Effector memory CD8-positive, alpha-beta T cell (primary cell): ENCODE data around the gene SPANXB1.
"Not testable (repeated sequence)": the region's sequence is repeated elsewhere in the genome, so short reads cannot be mapped to it uniquely, and the experiment has no call there.

ENCODE experiments used
- ATAC-seq: fragments of 150-1000 bp; cut with Tn5 transposase; replicated peaks from 2 replicates; pipeline ENCODE4 v1.10.0; 2021; ENCODE audit warnings: mild to moderate bottlenecking, moderate library complexity
- DNase-seq, 3 experiments: peaks; one replicate each; pipeline ENCODE4 v3.0.0; 2021
- H3K27ac Mint-ChIP-seq, 2 donors: one replicate each; pipeline ENCODE4 v1.8.0; 2022; ENCODE audit warnings: mild to moderate bottlenecking in 2 of 2, mixed read lengths in 2 of 2, moderate library complexity in 2 of 2
- H3K27me3 Mint-ChIP-seq, 2 donors: one replicate each; pipeline ENCODE4 v1.8.0; 2022; ENCODE audit warnings: mixed read lengths in 2 of 2
- H3K36me3 Mint-ChIP-seq: one replicate; pipeline ENCODE4 v1.8.0; 2022; ENCODE audit warnings: mild to moderate bottlenecking, moderate library complexity, mixed read lengths; ENCODE audit not compliant: insufficient read depth
- H3K4me1 Mint-ChIP-seq, 2 donors: one replicate each; pipeline ENCODE4 v1.8.0; 2022; ENCODE audit warnings: low read depth in 2 of 2, mixed read lengths in 2 of 2
- H3K4me3 Mint-ChIP-seq, 2 donors: one replicate each; pipeline ENCODE4 v1.8.0; 2022; ENCODE audit warnings: mild to moderate bottlenecking in 2 of 2, mixed read lengths in 2 of 2, moderate library complexity in 2 of 2
- H3K9me3 Mint-ChIP-seq, 2 donors: one replicate each; pipeline ENCODE4 v1.8.0; 2022; ENCODE audit warnings: mixed read lengths in 2 of 2
- total RNA-seq, 9 experiments: gene quantifications; one replicate each; lab custom pipeline; 2026; lab: John Stamatoyannopoulos, UW

The SPANXB1 gene, protein sequence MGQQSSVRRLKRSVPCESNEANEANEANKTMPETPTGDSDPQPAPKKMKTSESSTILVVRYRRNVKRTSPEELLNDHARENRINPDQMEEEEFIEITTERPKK
- total RNA-seq = 0 reads per million in 9 experiments

DNA sequence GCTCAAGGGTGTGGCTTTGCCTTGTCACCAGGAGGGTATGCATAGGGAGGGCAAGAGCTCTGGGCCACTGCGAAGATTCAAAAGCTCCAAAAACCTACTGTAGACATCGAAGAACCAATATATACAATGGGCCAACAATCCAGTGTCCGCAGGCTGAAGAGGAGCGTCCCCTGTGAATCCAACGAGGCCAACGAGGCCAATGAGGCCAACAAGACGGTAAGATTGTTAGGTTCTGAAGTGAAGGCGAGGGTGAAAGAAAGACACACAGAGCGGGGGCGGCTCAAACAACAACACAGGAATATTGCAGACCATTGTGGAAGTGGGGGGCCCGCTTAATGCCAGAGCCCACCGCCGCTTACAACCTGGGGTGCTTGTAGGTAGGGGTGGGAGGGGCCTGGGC is at the start of gene SPANXB1:
Gene SPANXB1 (plus strand): TSS at position 27 of the 400 bp plus-strand sequence. CDS start 100 bp downstream, at position 127.
- ATAC-seq, DNase-seq, H3K4me3 Mint-ChIP-seq, H3K4me1 Mint-ChIP-seq, H3K27ac Mint-ChIP-seq, H3K27me3 Mint-ChIP-seq, H3K36me3 Mint-ChIP-seq: not testable (repeated sequence)
- peaks cover 3 to 16% of the 10 kb centered on the region in 2 donors for H3K9me3 Mint-ChIP-seq

DNA sequence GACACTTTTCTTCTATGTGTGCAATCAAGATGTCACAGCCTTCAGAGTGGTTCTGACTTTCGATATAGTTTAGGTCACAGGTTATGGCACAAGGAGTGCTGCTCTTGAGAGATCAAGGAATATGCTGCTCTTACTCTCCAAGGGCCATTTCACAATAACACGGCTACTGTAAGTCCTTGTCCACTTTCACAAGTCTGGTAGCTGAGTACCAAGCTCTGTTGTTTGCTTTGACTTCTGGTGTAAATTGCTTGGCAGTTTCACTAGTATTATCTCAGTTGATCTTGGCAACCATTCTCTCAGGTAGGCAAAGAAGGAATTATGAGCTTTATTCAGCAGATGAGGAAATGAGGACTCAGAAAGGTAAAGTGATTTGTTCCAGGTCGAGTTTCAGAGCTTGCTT is 35.4 kb upstream of the SPANXB1 start:
- no peak overlapping the region for H3K4me3 Mint-ChIP-seq
- H3K36me3 Mint-ChIP-seq = no peaks in the 10 kb centered on the region
- DNase-seq (no peak), ATAC-seq (no peak)
- no peak overlapping the region for H3K27ac Mint-ChIP-seq
- H3K9me3 Mint-ChIP-seq = peaks cover 0 to 4% of the 10 kb centered on the region in 2 donors
- no peaks in the 10 kb centered on the region for H3K4me1 Mint-ChIP-seq
- no peaks in the 10 kb centered on the region for H3K27me3 Mint-ChIP-seq

DNA sequence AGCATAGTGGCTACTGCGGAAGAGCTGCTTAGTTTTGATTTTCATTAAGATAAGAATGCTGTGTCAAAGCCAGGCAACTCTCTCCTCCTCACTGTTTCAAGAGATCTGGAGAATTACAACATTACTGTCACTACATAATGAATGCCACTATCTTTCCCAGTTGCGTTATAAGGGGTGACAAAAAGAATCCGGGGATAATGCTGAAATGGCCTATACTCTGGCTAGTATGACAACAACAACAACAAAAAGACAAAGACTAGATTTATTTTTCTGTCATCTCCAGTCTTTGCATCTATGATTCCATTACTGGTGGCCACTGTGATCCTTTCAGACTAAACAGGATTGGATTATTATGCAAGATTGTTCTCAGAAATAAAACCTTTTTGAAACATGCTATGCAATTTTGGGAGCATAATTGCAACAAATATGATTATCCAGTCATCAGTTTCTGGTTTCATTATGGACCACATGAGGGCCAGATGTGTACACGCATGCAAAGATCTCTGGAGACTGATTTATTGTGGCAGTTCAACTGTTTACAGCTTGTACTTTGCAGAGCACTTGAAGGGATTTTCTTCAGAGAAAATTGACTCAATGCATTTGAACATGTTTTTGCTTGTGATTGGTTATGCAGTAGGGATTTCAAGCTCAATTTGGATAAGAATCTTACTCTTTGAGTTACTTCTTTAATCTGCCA is 31.1 kb upstream of the SPANXB1 start:
- ATAC-seq (no peak), DNase-seq (no peak)
- no peaks in the 10 kb centered on the region for H3K36me3 Mint-ChIP-seq
- H3K4me1 Mint-ChIP-seq = no peaks in the 10 kb centered on the region
- H3K27me3 Mint-ChIP-seq = no peaks in the 10 kb centered on the region
- H3K9me3 Mint-ChIP-seq = no peaks in the 10 kb centered on the region
- no peak overlapping the region for H3K4me3 Mint-ChIP-seq
- H3K27ac Mint-ChIP-seq = no peak overlapping the region

DNA sequence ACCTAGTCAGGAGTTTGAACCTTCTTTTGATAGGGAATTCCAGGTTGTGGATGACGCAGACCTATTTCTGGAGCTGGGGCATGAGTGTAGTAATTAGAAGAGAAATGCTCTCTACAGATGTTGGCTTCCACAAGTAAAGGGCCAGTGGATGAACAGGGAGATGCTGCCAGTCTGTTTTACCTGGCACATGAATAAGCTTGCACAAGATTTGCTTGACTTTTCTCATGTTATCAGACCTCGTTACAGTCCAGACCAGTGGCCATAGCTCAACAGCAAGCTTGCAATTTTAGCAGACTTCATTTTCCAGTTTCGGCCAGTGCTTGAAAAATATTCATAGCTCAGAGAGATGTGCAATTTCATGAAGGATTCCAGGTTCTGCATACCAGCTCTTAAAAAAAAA is 26.9 kb upstream of the SPANXB1 start:
- H3K9me3 Mint-ChIP-seq = no peaks in the 10 kb centered on the region
- no peaks in the 10 kb centered on the region for H3K27me3 Mint-ChIP-seq
- H3K4me3 Mint-ChIP-seq = no peak overlapping the region
- no peaks in the 10 kb centered on the region for H3K36me3 Mint-ChIP-seq
- DNase-seq (no peak), ATAC-seq (no peak)
- H3K27ac Mint-ChIP-seq = no peak overlapping the region
- H3K4me1 Mint-ChIP-seq = no peaks in the 10 kb centered on the region

DNA sequence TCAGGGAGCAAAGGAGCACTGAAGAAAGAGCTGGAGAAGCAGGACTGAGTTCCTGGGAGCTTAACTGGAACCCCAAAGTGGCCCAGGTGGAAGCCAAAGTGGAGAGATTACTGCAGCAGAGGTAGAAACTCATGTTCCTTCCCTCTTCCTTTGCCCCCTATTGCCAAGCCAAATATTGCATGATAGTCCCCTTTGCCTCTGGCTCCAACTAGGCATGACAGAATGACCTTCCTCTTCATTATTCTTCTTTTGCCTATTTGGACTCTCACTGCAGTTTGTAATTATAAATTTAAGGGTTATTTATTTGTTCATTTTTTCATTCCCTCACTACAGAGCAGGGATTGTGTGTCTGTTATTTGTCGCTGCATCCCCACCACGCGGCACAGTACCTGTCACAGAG is 22.1 kb upstream of the SPANXB1 start:
- Mint-ChIP-seq H3K4me1 (no peaks in the 10 kb centered on the region), H3K27ac (no peak overlapping the region), H3K27me3 (no peaks in the 10 kb centered on the region), H3K36me3 (no peaks in the 10 kb centered on the region), H3K9me3 (no peaks in the 10 kb centered on the region), H3K4me3 (no peak overlapping the region)
- DNase-seq (no peak), ATAC-seq (no peak)

DNA sequence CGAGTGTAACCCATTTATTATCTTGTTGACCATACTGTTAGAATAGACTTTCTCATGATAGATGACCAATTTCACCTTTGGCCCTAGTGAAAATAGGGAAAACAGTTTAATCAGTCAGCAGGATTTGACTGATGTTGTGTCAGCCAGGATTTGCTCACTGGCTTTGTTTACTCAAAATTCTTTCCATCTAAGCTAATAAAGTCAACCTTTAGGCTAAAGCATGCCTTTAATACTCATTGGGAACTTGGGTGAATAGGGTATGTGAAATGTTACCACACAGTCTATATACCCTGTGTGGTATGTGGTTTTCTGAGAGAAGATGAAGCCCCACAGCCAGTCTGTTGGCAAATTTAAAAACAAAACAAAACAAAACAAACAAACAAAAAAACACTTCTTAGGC is 18.7 kb upstream of the SPANXB1 start:
- H3K36me3 Mint-ChIP-seq = no peaks in the 10 kb centered on the region
- ATAC-seq (no peak), DNase-seq (no peak)
- no peaks in the 10 kb centered on the region for H3K4me1 Mint-ChIP-seq
- H3K27ac Mint-ChIP-seq = no peak overlapping the region
- H3K4me3 Mint-ChIP-seq = no peak overlapping the region
- no peaks in the 10 kb centered on the region for H3K27me3 Mint-ChIP-seq
- peaks cover 0 to 4% of the 10 kb centered on the region in 2 donors for H3K9me3 Mint-ChIP-seq

DNA sequence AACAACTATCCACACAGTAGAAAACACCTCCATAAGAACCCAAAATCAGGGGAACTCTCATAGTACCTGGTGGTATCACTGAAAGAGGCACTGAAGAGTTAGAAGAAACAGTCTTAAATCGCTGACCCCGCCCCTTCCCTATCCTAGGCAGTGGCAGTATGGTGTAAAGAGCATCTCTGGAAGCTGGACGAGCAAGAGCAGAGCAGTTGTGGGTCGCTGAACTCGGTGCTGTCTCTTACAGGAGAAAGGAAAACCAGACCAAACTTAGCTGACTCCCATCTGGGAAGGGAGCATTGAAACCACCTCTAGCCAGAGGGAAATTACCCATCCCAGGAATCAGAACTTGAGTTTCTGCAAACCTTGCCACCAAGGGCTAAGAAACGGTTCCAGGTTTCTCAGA is 2.8 kb downstream of the SPANXB1 start:
- H3K9me3 Mint-ChIP-seq = peaks cover 3 to 16% of the 10 kb centered on the region in 2 donors
- H3K27ac Mint-ChIP-seq, DNase-seq, H3K36me3 Mint-ChIP-seq, H3K27me3 Mint-ChIP-seq, ATAC-seq, H3K4me3 Mint-ChIP-seq, H3K4me1 Mint-ChIP-seq: not testable (repeated sequence)

DNA sequence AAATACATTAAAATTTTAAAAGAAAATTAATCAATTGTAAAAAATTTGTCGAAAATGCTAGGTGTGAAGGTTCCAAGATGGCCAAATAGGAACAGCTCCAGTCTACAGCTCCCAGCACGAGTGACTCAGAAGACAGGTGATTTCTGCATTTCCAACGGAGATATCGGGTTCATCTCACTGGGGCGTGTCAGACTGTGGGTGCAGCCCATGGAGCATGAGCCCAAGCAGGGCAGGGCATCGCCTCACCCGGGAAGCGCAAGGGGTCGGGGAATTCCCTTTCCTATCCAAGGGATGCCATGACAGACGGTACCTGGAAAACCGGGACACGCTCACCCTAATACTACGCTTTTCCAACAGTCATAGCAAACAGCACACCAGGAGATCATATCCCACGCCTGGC is 41.9 kb downstream of the SPANXB1 start:
- not testable (repeated sequence) for H3K4me1 Mint-ChIP-seq, H3K36me3 Mint-ChIP-seq, DNase-seq, H3K9me3 Mint-ChIP-seq, H3K27ac Mint-ChIP-seq, H3K4me3 Mint-ChIP-seq, H3K27me3 Mint-ChIP-seq, ATAC-seq

DNA sequence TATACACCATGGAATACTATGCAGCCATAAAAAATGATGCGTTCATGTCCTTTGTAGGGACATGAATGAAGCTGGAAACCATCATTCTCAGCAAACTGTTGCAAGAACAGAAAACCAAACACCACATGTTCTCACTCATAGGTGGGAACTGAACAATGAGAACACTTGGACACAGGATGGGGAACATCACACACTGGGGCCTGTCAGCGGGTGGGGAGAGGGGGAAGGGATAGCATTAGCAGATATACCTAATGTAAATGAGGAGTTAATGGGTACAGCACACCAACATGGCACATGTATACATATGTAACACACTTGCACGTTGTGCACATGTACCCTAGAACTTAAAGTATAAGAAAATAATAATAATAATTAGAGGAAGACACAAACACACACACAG is 47.5 kb downstream of the SPANXB1 start:
- H3K9me3 Mint-ChIP-seq, H3K27ac Mint-ChIP-seq, H3K4me3 Mint-ChIP-seq, H3K4me1 Mint-ChIP-seq, H3K27me3 Mint-ChIP-seq, DNase-seq, ATAC-seq, H3K36me3 Mint-ChIP-seq: not testable (repeated sequence)

DNA sequence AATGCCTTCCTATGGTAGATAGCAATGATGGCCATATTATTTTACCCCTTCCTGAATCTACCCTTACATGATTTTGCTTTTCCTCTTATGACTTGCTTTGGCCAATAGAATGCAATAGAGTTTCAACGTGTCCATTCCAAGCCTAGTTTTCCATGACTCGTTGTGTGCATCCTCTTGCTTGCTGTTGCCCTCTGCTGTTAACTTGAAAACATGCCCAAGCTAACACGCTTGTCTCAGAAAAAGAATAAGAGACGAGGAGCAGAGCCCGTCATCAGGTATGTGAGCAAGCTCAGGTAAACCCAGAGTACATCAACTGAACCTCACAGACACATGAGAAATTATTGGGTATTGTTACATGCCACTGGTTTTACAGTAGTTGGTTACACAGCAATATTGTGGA is 49.7 kb downstream of the SPANXB1 start:
- not testable (repeated sequence) for H3K4me3 Mint-ChIP-seq, H3K27ac Mint-ChIP-seq, DNase-seq, H3K27me3 Mint-ChIP-seq, ATAC-seq, H3K36me3 Mint-ChIP-seq, H3K9me3 Mint-ChIP-seq, H3K4me1 Mint-ChIP-seq
